Measurements from ENCODE around the gene BASP1.

DNA sequence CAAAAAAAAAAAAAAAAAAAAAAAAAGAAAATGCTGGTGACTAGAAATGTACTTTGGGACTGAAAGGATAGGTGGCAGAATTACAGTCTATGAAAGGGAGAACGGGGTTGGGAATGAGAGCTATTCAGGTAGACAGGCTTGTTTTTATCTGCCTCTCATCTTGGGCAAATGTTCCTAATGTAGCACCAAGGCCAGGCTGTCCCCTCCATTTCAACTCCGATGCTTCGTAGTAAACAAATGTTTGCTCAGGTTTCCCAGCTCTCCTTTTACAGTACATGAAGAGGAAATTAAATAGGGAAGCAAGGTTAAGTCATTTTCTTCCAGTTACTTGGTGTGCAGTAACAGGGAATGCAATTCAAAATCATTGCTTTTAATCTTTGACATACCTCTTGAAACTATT is 4.4 kb upstream of the BASP1 start:
- TF ChIP-seq CTCF (IDR thresholded peaks at IDR 0.05), result no peak
- TF ChIP-seq POLR2A (IDR thresholded peaks at IDR 0.05), result no peak
